GM18867 (cell line): Measurements from ENCODE around the gene SEMG2.

Experiments
- ATAC-seq: cut with Tn5 transposase; IDR thresholded peaks from one replicate; pipeline ENCODE4 v1.9.1; 2021; ENCODE audit warnings: mild to moderate bottlenecking, moderate library complexity; ENCODE audit not compliant: unreplicated experiment

Gene SEMG2

DNA sequence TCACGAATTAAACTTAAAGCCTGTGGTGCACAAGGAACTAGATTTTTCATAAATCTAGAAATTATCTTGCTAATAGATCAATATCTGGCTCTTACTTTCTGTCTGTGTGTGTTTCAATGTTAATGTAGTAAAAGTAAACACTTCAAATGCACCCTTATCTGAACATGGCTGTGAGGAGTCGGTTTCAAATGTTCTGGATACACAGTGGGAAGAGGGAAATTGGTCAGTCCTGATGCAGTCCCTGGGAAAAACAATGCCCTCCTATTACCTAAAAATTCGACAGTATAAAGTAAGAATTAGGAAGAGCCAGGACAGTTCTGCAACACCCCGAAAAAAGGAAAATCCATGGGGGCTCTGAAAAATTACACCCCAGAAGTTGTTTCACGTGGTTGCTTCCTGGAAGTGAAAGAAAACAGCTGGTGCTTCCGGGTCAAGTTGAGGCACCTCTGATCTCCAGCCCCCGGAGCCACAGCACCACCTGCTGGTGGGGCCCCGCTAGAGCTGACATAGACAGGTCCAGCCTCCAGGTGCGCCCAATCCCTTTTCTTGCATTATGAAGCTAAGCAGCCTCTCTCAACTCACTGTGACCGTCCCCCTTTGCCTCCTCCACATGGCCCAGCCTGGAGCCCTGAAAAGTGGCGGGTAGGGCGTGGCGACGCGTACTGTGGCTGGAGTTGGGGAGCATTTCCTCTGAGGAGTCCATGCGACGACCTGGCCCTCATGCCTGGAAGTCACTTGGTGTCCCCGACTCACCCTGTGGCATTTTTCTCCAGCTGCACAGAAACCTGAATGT, 8.3 kb downstream of the SEMG2 start:
- no peak for ATAC-seq

DNA sequence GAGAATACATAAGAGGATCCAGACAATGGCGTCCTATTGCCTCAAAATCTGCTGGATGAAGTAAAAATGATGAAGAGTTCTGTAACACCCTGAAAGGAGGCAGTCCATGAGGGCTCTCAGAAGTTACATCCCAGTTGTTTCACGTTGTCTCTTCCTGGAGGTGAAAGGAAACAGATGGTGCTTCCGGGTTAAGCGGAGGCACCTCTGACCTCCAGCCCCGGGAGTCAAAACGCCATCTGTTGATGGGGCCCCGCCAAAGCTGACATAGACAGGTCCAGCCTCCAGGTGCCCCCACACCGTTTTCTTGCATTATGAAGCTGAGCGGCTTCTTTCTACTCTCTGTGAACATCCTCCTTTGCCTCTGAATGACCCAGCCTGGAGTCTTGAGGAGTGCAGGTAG, 9.5 kb downstream of the SEMG2 start:
- no peak for ATAC-seq

DNA sequence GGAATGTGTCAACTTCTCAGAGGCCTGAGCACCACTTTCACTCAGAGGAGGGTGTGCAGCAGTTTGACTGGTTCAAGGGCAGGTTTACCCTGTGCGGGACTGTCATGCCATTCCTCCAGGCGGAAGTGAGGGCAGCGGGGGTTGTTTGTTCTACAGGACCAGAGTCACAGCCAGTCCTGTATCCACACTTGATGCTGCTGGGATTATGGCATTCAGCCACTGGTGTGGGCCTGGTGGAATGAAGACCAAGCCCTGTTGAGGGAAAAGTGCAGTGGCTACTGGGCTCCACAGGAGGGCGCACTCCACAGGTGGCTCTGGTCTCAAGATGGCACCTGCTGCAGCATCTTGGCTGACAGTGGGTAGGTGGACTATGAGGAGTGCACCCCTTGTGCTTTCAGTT, 14.8 kb downstream of the SEMG2 start:
- ATAC-seq: no peak

DNA sequence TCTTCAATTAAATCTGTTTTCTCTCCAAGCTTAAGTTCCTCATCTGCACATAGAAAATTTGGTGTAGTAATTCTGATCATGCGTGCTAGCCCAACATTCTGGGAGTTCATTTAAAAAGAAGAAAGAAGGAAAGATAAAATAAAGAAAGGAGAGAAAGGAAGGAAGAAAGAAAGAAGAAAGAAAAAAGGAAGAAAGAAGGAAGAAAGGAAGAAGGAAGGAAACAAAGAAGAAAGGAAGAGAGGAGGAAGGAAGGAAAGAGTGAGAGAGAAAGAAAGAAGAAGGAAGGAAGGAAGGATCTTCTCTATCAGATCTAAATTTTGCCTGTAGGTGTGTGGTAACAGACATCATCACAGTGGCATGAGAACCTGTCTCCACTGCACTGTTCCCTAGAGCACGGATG, 17.0 kb downstream of the SEMG2 start:
- ATAC-seq: no peak

DNA sequence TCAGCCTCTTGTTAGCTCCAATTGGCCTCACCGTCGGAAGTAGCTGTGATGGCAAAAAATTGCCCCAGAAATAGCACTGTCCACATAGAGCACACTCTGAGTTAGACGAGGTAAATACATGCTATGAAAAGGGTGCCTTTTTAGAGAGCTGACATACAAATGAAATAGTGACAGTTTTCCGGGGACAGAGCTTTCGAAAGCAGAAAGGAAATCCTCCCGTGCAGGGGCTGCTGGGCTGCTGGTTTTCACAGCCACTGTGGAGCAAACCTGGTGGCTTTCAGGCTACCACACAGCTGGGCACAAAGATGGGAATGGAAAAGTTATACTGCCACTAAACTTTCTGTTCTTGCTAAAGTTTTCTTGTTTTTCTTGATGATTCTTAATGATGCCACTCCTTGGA, 24.9 kb downstream of the SEMG2 start:
- no peak for ATAC-seq

DNA sequence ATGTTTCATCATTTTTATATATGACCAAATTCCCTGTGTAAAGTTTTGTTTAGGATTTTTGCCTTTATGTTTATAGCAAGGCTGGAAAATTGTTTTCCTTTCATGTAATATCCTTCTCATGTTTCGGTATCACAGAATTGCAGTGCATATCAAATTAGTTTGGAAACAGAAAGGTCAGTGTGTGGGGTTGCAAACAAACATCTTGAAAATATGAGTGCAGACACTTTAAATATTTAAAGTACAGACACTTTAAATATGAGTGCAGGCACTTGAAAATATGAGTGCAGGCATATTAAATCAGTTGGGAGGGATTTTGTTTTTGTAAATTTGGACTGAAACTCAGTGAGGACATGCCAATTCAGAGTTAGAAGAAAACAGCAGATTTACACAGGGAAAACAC, 26.7 kb downstream of the SEMG2 start:
- ATAC-seq: no peak

DNA sequence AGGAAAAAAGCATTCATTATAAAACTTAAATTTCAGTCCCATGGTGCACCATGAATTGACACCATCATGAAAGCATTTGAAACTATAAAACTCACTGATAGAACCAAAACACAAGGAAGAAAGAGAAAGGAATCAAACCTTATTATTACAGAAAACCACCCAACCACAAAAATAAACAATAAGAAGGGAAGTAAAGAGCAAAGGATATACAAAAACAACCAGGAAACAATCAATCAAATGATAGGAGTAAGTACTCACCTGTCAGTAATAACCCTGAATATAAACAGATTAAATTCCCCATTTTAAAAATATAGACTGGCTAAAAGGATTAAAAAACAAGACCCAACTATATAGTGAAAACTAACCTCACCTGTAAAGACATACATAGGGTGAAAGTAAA, 27.4 kb downstream of the SEMG2 start:
- ATAC-seq: no peak

DNA sequence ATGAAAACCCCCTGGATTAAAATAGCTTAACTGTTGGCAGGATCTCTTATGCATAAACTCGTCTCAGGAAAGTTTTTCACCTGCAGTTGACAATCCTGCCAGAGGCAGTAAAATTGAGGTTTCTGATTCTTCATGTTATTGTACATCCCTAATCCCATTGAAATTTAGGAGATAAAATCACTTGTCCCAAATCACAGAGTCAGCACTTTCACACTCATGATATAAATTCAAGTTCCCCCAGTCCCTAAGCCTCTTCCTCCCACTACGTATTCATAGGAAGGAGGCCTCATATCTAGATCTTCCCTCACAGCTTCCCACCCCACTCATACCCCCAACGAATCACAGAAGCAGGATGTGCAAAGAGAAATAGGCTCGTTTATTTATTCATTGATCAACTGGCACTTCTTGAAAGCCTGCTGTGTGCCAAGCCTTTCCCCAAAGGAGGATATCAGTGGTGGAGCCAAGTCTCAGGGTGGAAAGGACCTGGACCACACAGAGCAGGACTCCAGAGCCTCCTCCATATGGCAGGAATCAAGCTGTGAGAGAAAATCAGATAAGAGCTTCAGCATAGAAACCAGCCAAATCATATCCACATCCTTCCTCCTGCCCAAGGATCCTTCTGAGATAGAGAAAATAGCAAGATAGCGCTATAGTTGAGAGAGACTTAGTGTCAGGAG, 30.8 kb downstream of the SEMG2 start:
- no peak for ATAC-seq

DNA sequence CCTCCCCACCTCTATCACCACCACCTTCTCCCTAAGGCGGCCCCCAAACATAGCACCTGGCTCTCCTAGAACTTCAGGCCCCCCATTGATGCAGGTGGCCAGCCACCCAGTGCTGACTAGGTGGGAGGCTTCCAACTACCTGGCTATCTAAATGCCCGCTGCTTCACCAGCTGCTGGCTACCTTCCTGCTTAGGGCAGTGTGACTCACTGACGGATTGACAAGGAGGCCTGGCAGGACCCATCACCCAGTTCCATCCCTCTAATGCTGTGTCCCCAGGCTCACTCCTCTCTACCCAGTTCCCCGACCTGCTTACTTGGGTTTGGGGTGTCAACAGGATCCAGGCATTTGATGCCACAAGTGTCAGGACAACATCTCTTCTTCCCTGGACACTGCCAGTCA, 32.1 kb downstream of the SEMG2 start:
- no peak for ATAC-seq

DNA sequence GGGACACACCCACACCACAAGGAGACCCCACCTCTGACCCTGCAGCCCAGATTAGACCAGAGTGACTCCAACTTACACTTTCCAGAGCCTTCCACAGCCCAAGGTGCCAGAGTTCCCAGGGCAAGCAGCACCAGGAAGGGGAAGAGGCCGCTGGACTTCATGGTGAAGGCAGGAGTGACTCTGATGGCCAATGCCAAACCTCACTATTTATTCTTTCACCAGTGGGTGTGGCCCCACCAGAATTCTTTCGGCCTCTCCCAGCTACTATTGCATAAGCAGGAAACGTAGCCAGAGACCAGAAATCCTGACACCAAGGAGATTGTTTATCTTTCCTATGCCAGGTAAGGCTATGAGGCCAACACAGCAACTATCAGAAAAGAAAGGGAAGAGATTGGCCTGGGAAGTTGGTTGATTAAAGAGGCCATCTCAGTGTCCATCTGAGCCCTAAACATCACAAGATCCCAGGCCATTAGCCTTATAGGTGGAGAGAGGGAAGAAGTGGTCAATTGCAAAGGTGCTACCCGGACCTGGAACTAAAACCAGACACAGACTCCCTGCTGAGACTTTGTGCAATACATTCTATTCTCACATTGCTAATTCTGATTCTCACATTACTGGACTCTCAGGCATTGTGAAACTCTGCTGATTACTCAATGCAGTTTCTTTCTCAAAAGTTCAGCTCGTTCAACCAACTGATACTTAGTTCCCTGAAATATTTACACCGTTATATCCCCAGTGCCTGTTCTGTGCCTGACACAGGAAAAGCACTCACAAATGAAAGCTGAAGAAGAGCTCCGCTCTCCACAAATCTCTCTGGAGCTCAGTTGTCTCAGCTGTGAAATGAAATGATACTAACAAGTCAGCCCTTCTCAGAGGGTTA, 33.5 kb downstream of the SEMG2 start, which contains the start of gene SLPI:
Gene SLPI (minus strand): TSS at position 182 of the 880 bp plus-strand sequence. CDS start 21 bp downstream, at position 161.
- peak; percentile 66 for ATAC-seq

DNA sequence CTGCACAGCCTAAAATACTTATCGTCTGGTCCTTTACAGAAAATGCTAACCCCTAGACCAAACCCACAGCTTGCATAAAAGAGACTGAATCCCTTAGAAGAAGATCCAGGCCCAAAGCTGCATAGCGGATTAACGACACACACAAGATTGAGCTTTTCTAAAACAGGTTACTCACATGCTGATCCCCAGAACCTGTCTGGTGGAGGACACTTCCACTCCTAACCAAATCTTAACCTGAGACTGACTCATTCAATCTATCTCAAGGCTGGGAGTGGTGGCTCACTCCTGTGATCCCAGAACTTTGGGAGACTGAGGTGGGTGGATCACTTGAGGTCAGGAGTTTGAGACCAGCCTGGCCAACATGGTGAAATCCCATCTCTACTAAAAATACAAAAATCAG, 36.0 kb downstream of the SEMG2 start:
- ATAC-seq: no peak

DNA sequence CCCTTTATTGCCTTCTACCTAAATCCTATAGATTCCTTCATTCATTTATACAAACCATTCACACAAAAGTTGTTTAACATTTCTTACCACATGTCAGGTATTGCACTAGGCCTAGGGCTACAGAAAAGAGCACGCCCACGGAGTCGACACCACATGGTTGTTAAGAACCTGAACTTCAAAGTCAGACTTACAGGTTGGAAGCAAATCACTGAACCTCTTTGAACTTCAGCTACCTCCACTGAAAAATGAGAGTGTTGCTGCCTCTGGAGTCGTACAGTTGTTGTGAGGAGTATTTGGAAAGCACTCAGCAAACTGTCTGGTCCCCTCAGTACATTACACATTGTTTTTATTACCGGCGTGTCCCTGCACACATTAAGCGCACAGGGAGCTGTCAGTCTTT, 36.5 kb downstream of the SEMG2 start:
- no peak for ATAC-seq

DNA sequence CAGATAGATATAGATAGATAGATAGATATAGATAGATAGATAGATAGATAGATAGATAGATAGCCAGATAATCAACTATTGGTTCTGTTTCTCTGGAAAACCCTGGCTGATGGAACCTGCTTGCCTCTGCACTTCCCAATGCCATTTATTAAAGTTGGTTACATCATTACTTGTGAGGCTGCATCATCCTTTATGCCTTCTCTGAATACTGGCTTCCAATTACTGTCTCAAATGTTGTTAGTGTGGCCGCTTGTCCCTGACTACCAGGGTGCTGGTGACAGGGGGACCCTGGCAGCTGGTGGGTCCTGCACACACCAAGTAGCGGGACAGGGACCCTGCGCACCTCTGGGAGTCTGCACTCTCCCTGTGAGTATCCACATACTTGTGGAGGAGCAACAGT, 37.1 kb downstream of the SEMG2 start:
- no peak for ATAC-seq

DNA sequence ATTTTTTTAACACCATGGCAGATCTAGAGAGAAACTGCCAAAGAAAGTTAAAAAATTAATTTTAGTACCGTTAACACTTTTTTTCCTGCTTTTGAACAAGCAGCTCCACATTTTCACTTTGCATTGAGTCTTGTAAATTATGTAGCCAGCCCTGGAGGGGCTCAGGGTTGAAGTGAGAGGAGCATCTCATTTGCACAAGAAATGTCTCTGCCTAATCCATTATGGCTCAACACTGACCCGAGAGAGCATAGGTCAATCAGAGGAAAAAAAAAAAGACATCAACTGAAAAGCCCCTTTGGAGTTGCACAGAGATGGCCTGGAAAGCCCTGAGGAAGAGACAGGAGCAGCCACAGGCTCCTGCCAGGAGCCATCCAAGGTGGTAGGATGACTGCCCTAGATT, 37.5 kb downstream of the SEMG2 start:
- ATAC-seq: no peak

DNA sequence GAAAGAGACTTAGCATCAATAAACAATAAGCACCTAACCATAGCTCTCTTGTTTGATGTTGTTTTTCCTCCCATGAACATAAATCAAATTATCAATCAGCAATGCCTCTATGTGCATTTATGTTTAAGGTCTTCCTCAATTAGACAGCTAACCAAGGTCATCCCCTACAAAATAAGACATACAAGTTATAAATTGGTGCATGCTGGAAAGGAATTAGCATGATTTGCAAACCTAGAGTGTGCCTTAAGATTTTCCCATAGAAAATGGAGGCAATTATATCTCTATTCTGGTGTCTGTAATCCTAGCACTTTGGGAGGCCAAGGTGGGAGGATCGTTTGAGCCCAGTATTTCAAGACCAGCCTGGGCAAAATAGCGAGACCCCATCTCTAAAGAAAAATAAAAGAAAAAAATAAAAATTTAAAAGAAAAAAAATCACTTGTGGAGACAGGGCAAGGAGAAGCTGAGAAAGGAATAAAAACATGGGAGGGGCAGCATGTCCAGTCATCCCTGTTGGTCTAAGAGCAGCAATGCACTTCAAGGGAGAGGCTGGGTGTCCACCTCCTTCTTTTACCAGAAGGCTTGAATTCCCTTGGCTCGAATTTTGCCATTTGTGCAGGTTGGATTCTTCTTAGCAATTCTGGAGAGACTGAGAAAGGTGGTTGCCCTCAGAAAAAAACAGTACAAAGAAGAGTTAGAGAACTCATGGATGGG, 42.5 kb downstream of the SEMG2 start:
- no peak for ATAC-seq

DNA sequence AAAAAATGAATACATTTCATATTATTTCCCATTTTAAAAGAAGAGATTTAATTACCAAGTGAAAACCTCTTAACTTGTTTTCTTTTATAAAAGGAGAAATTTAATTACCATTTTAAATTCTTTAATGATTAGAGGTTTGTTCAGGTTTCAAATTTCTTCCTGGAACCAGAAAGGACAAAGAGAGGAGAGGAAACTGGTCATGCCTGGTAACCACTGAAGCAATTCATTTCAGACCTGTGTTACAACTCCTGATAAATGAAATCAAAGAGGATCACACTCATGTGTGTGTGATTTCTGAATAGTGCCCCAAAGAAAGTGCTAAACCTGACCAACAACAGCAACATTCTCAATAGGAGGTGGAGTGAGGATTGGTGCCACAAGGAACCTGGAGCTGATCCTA, 45.8 kb downstream of the SEMG2 start:
- no peak for ATAC-seq

DNA sequence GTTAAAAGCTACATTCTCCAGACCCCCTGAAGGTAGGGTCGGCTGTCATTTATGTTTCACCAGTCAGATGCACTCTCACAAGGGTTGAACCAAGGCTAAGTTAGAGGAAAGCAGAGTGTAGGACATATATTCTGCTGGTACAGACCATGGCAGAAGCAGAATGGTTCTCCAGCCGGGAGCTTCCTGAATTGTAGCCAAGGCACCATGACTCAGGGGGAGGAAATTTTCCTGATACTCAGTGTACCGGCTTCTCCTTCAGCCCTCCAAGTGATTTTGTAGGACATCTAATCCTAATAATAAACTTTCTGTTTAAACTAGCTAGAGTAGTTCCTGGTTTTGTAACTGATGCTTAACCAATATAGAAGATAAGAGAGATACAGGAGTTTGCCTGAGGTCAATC, 47.4 kb downstream of the SEMG2 start:
- ATAC-seq: no peak

DNA sequence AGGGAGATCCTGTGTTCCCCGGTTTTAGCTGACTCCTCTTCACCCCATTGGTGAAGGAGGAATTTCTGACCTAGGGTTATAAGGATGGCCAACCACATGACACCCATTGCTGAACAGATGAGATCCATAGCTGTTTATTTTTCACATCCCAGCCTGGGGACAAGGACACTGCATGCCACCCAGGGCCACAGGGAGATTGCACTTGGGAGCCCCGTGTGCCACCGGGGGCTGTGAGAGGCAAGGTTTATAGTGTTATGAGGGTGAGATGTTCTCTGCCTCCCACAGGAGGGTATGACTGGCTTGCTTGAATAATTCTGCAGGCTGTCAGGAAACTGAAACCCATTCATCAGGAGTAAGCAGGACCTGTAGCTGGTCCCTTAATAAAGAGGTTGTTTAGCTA, 47.9 kb downstream of the SEMG2 start:
- no peak for ATAC-seq

DNA sequence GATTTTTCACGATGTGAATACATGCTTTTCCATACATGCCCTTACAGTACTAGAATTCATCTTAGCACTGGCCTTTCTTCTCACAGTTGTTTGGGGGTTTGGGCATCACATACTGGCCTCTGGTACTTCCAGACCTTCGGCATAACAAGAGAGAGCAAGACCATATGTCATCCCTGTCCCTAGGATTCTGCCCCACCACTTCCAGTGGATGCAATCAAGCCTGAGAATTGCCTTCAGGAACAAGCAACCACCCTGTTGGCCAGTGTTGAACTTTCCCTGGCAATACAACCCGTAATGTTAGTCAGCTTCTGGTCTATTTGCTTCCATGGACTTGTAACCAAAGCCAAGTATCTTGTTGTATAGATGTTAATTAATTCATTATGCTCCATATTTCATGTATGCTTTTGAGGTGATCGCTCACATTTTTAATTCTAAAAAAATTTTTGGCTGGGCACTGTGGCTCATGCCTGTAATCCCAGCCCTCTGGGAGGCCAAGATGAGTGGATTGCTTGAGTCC, 48.6 kb downstream of the SEMG2 start:
- no peak for ATAC-seq
